GM12892 (cell line): Measurements from ENCODE around the gene ITPR3.
A peak's percentile ranks its signal among the peaks of the same experiment; 100 is the strongest.

Experiments
- DNase-seq: peaks from one replicate; pipeline ENCODE4 v3.0.0; 2011; ENCODE audit not compliant: insufficient read length
- FAIRE-seq: peaks from 2 replicates; lab custom pipeline; 2011; peaks lifted over from hg19 to GRCh38; lab: Jason Lieb, UNC
- POLR2A ChIP-seq: IDR thresholded peaks from 2 replicates; pipeline ENCODE4 v1.6.1; 2011; ENCODE audit warnings: low read depth, low read length, control low read depth
- POLR2AphosphoS5 ChIP-seq: IDR thresholded peaks from 2 replicates; pipeline ENCODE4 v1.6.1; 2011; ENCODE audit warnings: low read depth, low read length, control low read depth
- TAF1 ChIP-seq: IDR thresholded peaks from 2 replicates; pipeline ENCODE4 v1.6.1; 2011; ENCODE audit warnings: low read depth, mild to moderate bottlenecking, control low read depth, low read length, borderline replicate concordance

The ITPR3 gene

GRCh38 chr6:33609019-33609418 is 12.1 kb upstream of the ITPR3 start:
- no peak for DNase-seq
- TF ChIP-seq POLR2AphosphoS5: no peak
- no peak for TF ChIP-seq TAF1
- TF ChIP-seq POLR2A: no peak
- no peak for FAIRE-seq

DNA sequence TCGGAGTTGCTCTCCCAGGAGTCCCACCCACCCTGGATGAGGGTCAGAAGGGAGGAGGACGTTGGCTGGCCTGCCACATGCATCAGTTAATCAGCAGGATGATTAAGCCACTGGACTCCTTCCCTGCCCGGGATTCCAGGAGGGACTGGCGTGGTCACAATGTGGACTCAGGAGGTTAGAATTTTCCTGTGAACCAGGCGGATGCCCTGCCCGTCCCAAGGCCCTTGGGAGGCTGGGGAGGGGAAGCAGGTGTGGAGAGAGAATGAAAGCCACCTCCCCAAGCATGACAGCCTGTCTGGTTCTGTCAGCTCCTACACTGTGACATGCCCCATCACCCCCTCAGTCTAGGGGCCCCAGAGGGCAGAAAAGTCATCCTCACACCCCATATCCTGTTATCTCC is 11.6 kb upstream of the ITPR3 start:
- DNase-seq (no peak), FAIRE-seq (no peak)
- TF ChIP-seq POLR2AphosphoS5 (no peak), POLR2A (no peak), TAF1 (no peak)

GRCh38 chr6:33610067-33610466 is 11.1 kb upstream of the ITPR3 start:
- no peak for FAIRE-seq
- TF ChIP-seq TAF1 (no peak), POLR2A (no peak), POLR2AphosphoS5 (no peak)
- no peak for DNase-seq

- FAIRE-seq (no peak), DNase-seq (no peak)
- TF ChIP-seq TAF1: no peak
- no peak for TF ChIP-seq POLR2A
- no peak for TF ChIP-seq POLR2AphosphoS5
Measured at GRCh38 chr6:33610779-33611732, 10.1 kb upstream of the ITPR3 start.

DNA sequence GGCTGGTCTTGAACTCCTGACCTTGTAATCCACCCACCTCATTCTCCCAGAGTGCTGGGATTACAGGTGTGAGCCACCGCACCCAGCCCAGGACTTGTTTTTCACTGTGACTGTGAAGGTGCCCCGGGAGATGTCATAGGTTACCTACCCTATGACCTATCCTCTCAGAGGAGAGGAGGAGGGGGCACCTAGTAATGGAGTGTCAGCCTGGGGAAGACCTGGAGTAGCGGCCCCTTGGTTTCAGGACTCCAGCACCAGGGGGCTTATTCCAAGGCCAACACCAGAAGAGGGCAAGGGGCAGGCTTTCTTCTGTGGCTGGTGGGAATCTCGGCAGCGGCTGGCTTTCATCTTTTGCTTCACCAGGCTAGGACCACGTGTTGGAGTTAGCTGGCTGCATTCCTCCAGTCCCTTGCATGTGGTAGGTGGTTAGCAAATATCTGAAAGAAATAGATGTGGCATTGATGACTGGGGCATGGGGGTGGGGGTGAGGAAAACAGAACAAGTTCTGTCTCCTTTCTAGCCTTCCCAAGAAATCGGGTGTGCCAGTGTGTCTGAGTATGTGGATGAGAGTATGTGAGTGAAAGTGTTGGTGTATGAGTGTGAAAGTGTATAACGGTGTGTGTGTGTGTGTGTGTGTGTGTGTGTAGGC is 7.9 kb upstream of the ITPR3 start:
- no peak for TF ChIP-seq POLR2A
- no peak for TF ChIP-seq TAF1
- no peak for TF ChIP-seq POLR2AphosphoS5
- FAIRE-seq (no peak), DNase-seq (no peak)

DNA sequence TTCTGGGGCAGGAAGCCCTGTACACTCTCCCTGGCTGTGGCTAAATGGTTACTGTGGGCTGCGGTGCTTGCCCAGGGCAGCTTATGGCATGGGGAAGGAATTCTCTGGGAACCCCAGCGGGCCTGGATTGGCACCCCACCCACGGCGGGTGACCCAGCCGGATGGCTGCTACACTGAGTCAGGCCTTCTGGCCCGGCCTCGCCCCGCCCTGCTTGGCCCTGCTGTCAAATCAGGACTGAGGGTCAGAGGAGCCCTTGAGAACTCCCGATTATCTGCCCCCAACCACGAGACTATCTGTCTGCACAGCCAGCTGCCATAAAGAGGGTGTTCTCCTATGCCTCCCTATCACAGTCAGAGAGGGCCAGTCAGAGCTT is 7.3 kb upstream of the ITPR3 start:
- DNase-seq (no peak), FAIRE-seq (no peak)
- TF ChIP-seq POLR2AphosphoS5: no peak
- no peak for TF ChIP-seq TAF1
- TF ChIP-seq POLR2A: no peak

DNA sequence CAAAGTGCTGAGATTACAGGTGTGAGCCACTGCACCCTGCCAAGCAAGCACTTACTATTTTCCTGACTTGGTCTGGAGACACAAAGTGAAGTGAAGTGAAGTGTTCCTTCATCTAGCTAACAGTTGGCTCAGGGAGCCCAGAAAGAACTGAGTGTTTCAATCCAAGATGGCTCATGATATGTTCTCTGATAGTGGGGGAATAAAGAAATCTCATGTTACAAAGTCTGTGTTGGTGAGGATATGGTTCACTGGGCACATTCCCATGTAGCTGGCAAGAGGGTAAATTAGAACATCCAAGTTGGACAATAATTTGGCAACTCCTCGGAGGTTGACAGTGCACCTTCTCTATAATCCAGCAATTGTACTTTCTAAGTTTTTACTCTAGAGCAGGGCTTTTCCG is 5.0 kb upstream of the ITPR3 start:
- DNase-seq (no peak), FAIRE-seq (no peak)
- no peak for TF ChIP-seq POLR2AphosphoS5
- no peak for TF ChIP-seq TAF1
- no peak for TF ChIP-seq POLR2A

GRCh38 chr6:33616913-33617312 is 4.2 kb upstream of the ITPR3 start:
- FAIRE-seq (no peak), DNase-seq (no peak)
- TF ChIP-seq POLR2A: no peak
- TF ChIP-seq POLR2AphosphoS5: no peak
- TF ChIP-seq TAF1: no peak

- TF ChIP-seq POLR2AphosphoS5 (no peak), TAF1 (no peak), POLR2A (no peak)
- DNase-seq: no peak
- FAIRE-seq: no peak
Measured at GRCh38 chr6:33619166-33619840, 1.8 kb upstream of the ITPR3 start.

DNA sequence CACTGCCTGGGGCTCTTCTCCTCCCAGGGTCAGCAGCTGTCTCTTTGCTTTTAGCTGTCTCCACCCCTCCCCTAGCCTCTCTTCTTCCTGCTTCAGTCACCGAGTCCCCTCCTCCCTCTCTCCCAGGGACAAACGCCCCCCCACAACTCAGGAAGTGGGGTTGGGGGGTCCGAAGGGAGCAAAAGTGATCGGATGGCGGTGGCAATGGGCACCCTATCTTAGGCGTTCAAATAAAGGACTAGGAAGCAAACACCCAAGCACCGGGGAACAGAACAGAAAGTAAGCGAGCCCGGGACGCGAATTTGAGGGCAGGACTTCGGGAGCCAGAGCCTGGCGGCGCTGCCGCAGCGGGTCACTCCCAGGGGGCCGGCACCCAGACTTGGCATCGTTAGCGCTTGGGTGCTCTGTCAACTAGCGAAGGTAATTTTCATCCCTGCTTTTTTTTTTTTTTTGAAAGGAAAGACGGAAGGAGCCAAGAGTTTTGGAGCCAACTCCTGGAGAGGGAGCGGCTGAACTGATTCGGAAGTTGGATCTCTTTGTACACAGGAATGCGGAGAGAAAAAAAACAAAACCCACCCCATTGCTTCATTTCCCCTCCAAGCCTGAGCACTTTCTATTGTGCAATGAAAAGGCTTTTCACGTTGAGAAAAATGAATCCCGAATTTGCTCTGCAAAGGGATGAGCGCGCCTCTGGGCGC is 815 bp upstream of the ITPR3 start:
- FAIRE-seq (no peak), DNase-seq (no peak)
- TF ChIP-seq TAF1 (no peak), POLR2AphosphoS5 (no peak), POLR2A (no peak)

GRCh38 chr6:33621711-33622388 is 728 bp downstream of the ITPR3 start:
- FAIRE-seq (peak; percentile 44), DNase-seq (peak; percentile 68)
- no peak for TF ChIP-seq POLR2AphosphoS5
- no peak for TF ChIP-seq POLR2A
- TF ChIP-seq TAF1: no peak
